Keratinocyte (primary cell): ENCODE data around the gene RAB6D.

Source experiments
- EZH2 ChIP-seq: IDR thresholded peaks from one replicate; pipeline ENCODE4 v1.6.1; 2012; ENCODE audit warnings: inconsistent platforms, mild to moderate bottlenecking, low read length, moderate library complexity
- TF ChIP-seq, protein P1 (sequence below), 3 experiments: IDR thresholded peaks in 1 of 3; conservative IDR thresholded peaks in 1 of 3; optimal IDR thresholded peaks in 1 of 3; 2 replicates in 2 of 3; 3 replicates in 1 of 3; pipeline versions ENCODE3 to v1.5.1; 2011; ENCODE audit warnings: low read length in 3 of 3, mild to moderate bottlenecking in 3 of 3, moderate library complexity in 2 of 3, control low read depth in 1 of 3, inconsistent platforms in 1 of 3; ENCODE audit not compliant: insufficient read depth in 2 of 3; ENCODE audit errors: extremely low read depth in 1 of 3

DNA sequence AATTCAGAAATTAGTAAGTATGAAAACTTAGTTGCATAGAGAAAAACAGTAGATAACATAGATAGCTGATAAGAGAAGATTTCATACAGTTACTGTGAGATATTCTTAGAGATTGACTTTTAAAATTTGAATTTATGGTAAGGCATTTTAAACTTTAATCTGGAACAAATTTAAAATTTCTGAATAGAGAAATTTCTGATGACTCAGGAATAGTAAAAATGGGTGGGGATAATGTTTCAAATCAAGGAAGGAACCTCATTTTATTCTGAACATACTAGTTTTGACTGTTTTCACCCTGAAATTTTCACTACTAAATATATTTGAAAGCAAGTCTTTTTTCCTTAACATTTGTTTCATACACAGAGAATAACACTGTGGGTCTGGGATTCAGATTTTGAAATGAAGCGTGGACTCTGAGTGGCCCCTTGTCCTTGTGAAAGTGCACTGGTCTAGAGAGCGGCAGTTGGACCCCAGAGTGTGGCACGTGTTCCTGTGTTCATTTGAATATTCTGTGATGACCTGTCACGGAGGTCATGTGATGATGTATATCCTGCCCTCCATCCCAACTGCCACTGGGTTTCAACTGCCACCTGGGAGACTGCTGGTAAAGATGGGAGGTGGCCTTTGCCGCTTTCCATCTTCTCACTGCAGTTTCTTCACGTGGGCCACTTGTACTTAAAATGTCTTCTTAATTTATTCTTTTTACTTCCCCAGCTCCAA, 38.5 kb upstream of the RAB6D start:
- TF ChIP-seq, protein P1, sequence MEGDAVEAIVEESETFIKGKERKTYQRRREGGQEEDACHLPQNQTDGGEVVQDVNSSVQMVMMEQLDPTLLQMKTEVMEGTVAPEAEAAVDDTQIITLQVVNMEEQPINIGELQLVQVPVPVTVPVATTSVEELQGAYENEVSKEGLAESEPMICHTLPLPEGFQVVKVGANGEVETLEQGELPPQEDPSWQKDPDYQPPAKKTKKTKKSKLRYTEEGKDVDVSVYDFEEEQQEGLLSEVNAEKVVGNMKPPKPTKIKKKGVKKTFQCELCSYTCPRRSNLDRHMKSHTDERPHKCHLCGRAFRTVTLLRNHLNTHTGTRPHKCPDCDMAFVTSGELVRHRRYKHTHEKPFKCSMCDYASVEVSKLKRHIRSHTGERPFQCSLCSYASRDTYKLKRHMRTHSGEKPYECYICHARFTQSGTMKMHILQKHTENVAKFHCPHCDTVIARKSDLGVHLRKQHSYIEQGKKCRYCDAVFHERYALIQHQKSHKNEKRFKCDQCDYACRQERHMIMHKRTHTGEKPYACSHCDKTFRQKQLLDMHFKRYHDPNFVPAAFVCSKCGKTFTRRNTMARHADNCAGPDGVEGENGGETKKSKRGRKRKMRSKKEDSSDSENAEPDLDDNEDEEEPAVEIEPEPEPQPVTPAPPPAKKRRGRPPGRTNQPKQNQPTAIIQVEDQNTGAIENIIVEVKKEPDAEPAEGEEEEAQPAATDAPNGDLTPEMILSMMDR (optimal IDR thresholded peaks at IDR 0.05 in 1 of 3, IDR thresholded peaks at IDR 0.05 in 1 of 3, conservative IDR thresholded peaks at IDR 0.05 in 1 of 3; ENCODE audit: extremely low read depth in 1 of 3, insufficient read depth in 2 of 3, low read length in 3 of 3) = no peak
- TF ChIP-seq EZH2 = no peak
